Muscle of arm (tissue), 12 donors: ENCODE data around the gene GPC6. TPM values are rescaled to one million over a fixed set of nuclear protein-coding genes. Genes with fewer than 3 reads are reported as not detected.
A peak's percentile ranks its signal among the peaks of the same experiment; 100 is the strongest.

Source experiments
- DNase-seq: peaks from one replicate; pipeline ENCODE4 v3.0.0-alpha.2; 2013
- polyA plus RNA-seq, 12 donors: library from polyadenylated mRNA; unstranded; fragments of 120-200 nt; gene quantifications; one replicate each; pipeline ENCODE4 v1.2.1, GENCODE V29; 2013; ENCODE audit not compliant: insufficient read length in 12 of 12

GPC6 gene
- polyA plus RNA-seq, 12 donors = 11.5 to 24.7 (median 15.3) TPM; not detected in 1

- no peak for DNase-seq
Measured at GRCh38 chr13:93265800-93266199, 39.2 kb downstream of the GPC6 start.

- no peak for DNase-seq
Measured at GRCh38 chr13:93266681-93267080, 40.1 kb downstream of the GPC6 start.

- no peak for DNase-seq
Measured at GRCh38 chr13:93268327-93269028, 41.9 kb downstream of the GPC6 start.

GRCh38 chr13:93270769-93271742 lies 44.4 kb downstream of the GPC6 start:
- no peak for DNase-seq

- DNase-seq = no peak
Measured at GRCh38 chr13:93279982-93280381, 53.4 kb downstream of the GPC6 start.

GRCh38 chr13:93280688-93281087 lies 54.1 kb downstream of the GPC6 start:
- DNase-seq = no peak

GRCh38 chr13:93283255-93283654 lies 56.6 kb downstream of the GPC6 start:
- no peak for DNase-seq

- no peak for DNase-seq
Measured at GRCh38 chr13:93284064-93284463, 57.5 kb downstream of the GPC6 start.

GRCh38 chr13:93286047-93286446 lies 59.4 kb downstream of the GPC6 start:
- DNase-seq = no peak

GRCh38 chr13:93289053-93289452 lies 62.4 kb downstream of the GPC6 start:
- DNase-seq = no peak

GRCh38 chr13:93289842-93290241 lies 63.2 kb downstream of the GPC6 start:
- DNase-seq = no peak

GRCh38 chr13:93290503-93290902 lies 63.9 kb downstream of the GPC6 start:
- no peak for DNase-seq

GRCh38 chr13:93292366-93292765 lies 65.8 kb downstream of the GPC6 start:
- DNase-seq = no peak

GRCh38 chr13:93293710-93294109 lies 67.1 kb downstream of the GPC6 start:
- no peak for DNase-seq

- DNase-seq = no peak
Measured at GRCh38 chr13:93296584-93296983, 70.0 kb downstream of the GPC6 start.

- no peak for DNase-seq
Measured at GRCh38 chr13:93298713-93299112, 72.1 kb downstream of the GPC6 start.

GRCh38 chr13:93304134-93304533 lies 77.5 kb downstream of the GPC6 start:
- no peak for DNase-seq

GRCh38 chr13:93304868-93305613 lies 78.4 kb downstream of the GPC6 start:
- no peak for DNase-seq

- DNase-seq = no peak
Measured at GRCh38 chr13:93305886-93306285, 79.3 kb downstream of the GPC6 start.

- no peak for DNase-seq
Measured at GRCh38 chr13:93307136-93307535, 80.5 kb downstream of the GPC6 start.

GRCh38 chr13:93307651-93308050 lies 81.0 kb downstream of the GPC6 start:
- DNase-seq = no peak

GRCh38 chr13:93309886-93310523 lies 83.4 kb downstream of the GPC6 start:
- peak; percentile 13 for DNase-seq
